Lung (tissue), 12 donors: Measurements from ENCODE around the gene GGPS1. TPM values are rescaled to one million over a fixed set of nuclear protein-coding genes. Genes with fewer than 3 reads are reported as not detected.
"Not testable (repeated sequence)": the region's sequence is repeated elsewhere in the genome, so short reads cannot be mapped to it uniquely, and the experiment has no call there.

Experiments used
- ATAC-seq: fragments of 200-7000 bp; cut with Tn5 transposase; one replicate; pipeline ENCODE4 v1.9.1; 2020; ENCODE audit warnings: moderate number of reproducible peaks; ENCODE audit not compliant: insufficient read depth, low FRiP score
- DNase-seq, 3 donors: peaks; one replicate each; pipeline ENCODE4 v3.0.0-alpha.2; 2013 to 2017
- H3K27ac ChIP-seq, 2 donors: one replicate each; pipeline ENCODE4 v1.5.1; 2013; ENCODE audit warnings: mild to moderate bottlenecking in 2 of 2, moderate library complexity in 2 of 2, control low read depth in 1 of 2, inconsistent platforms in 1 of 2, low read depth in 1 of 2, low read length in 1 of 2
- H3K27me3 ChIP-seq, 3 donors: one replicate each; pipeline ENCODE4 v1.5.1; 2013; ENCODE audit warnings: low read length in 2 of 3; ENCODE audit not compliant: control insufficient read depth in 3 of 3, insufficient read depth in 3 of 3
- H3K36me3 ChIP-seq, 4 donors: one replicate each; pipeline ENCODE4 v1.5.1; 2013; ENCODE audit warnings: low read length in 4 of 4, mild to moderate bottlenecking in 1 of 4, moderate library complexity in 1 of 4; ENCODE audit not compliant: control insufficient read depth in 4 of 4, insufficient read depth in 4 of 4
- H3K4me1 ChIP-seq, 5 donors: one replicate each; pipeline ENCODE4 v1.5.1; 2013; ENCODE audit warnings: low read length in 5 of 5, mild to moderate bottlenecking in 2 of 5, moderate library complexity in 1 of 5; ENCODE audit not compliant: control insufficient read depth in 5 of 5, insufficient read depth in 5 of 5
- H3K4me3 ChIP-seq: one replicate; pipeline ENCODE4 v1.5.1; 2013; ENCODE audit warnings: mild to moderate bottlenecking, control low read depth, moderate library complexity
- H3K9ac ChIP-seq, 2 donors: one replicate each; pipeline ENCODE4 v1.5.1; 2013; ENCODE audit warnings: low read length in 2 of 2, control low read depth in 1 of 2; ENCODE audit not compliant: insufficient read depth in 1 of 2
- H3K9me3 ChIP-seq, 4 donors: one replicate each; pipeline ENCODE4 v1.5.1; 2013; ENCODE audit warnings: low read length in 3 of 4, mild to moderate bottlenecking in 1 of 4, moderate library complexity in 1 of 4; ENCODE audit not compliant: control insufficient read depth in 4 of 4, insufficient read depth in 3 of 4
- CTCF ChIP-seq: IDR thresholded peaks from 2 replicates; pipeline ENCODE4 v1.5.1; 2012; ENCODE audit warnings: mild to moderate bottlenecking; ENCODE audit errors: control extremely low read depth, extremely low read depth
- whole genome bisulfite sequencing, 2 donors: extraction: QIAGEN DNeasy Blood & Tissue Kit; methylation state at CpG; one replicate each; pipeline ENCODE4 v1.1.7; 2013; 5-methylcytosine and 5-hydroxymethylcytosine counted together
- polyA plus RNA-seq, 2 donors: library from polyadenylated mRNA; stranded (reverse); fragments of 200-250 nt; gene quantifications; one replicate each; pipeline ENCODE4 v1.2.1, GENCODE V29; 2013
- total RNA-seq, 2 donors: library from RNA; depleted of rRNA in 1 of 2; stranded (reverse); fragments of >200 nt in 1 of 2; gene quantifications; one replicate each; pipeline ENCODE4 v1.2.1, GENCODE V29; 2014 to 2021
- donor health status: control.
- donor health status: control.
- donor health status: Bipolar disorder and iron deficiency.
- donor health status: healthy.
- donor health status: DM: yes; HTN: yes; CAD: no.

The GGPS1 gene
- total and polyA plus RNA-seq, 4 donors: 16.3 to 34.0 (median 26.3) TPM

- H3K27ac ChIP-seq: no peak overlapping the region
- H3K27me3 ChIP-seq: no peaks in the 10 kb centered on the region
- WGBS, 2 donors: 97 to 98% methylated on average over 6 of the region's 6 CpGs
- H3K4me1 ChIP-seq: no peaks in the 10 kb centered on the region
- no peak for TF ChIP-seq CTCF
- ATAC-seq (no peak), DNase-seq (no peak)
- H3K4me3 ChIP-seq: no peak overlapping the region
- H3K9ac ChIP-seq: no peak overlapping the region
- H3K9me3 ChIP-seq: no peaks in the 10 kb centered on the region
- peaks cover 0 to 6% (median 2%) of the 10 kb centered on the region in 4 donors for H3K36me3 ChIP-seq
Observed at GRCh38 chr1:235375919-235376605, 47.7 kb downstream of the GGPS1 start.

- H3K9ac ChIP-seq, ATAC-seq, H3K4me3 ChIP-seq, H3K36me3 ChIP-seq, H3K27ac ChIP-seq, H3K9me3 ChIP-seq, H3K27me3 ChIP-seq, DNase-seq, H3K4me1 ChIP-seq: not testable (repeated sequence)
- 86 to 95% methylated on average over 11 of the region's 11 CpGs for WGBS, 2 donors
Observed at GRCh38 chr1:235378134-235378735, 49.9 kb downstream of the GGPS1 start.

- H3K36me3 ChIP-seq, H3K27me3 ChIP-seq, H3K9ac ChIP-seq, H3K9me3 ChIP-seq, ATAC-seq, H3K4me3 ChIP-seq, H3K27ac ChIP-seq, H3K4me1 ChIP-seq, DNase-seq: not testable (repeated sequence)
- no CpG with 5 or more reads among the region's 3 CpGs for WGBS, 2 donors
Observed at GRCh38 chr1:235381955-235382739, 53.8 kb downstream of the GGPS1 start.

GRCh38 chr1:235385633-235386032, 57.3 kb downstream of the GGPS1 start:
- 92 to 96% methylated on average over 1 of the region's 1 CpG for WGBS, 2 donors
- DNase-seq, H3K9ac ChIP-seq, H3K4me1 ChIP-seq, H3K36me3 ChIP-seq, H3K9me3 ChIP-seq, H3K27ac ChIP-seq, ATAC-seq, H3K27me3 ChIP-seq, H3K4me3 ChIP-seq: not testable (repeated sequence)
